Lower leg skin (tissue), 3 donors: ENCODE results near the gene GRIK4.

Source experiments
- POLR2A ChIP-seq, 2 donors: fragments of 450-650 bp; IDR thresholded peaks; one replicate each; pipeline ENCODE4 v1.6.1; 2016 to 2017; ENCODE audit warnings: antibody characterized with exemption in 2 of 2, mild to moderate bottlenecking in 1 of 2, moderate library complexity in 1 of 2
- TF ChIP-seq, protein P1 (sequence below), 3 donors: fragments of 450-650 bp; IDR thresholded peaks; one replicate each; pipeline ENCODE4 v1.5.1; 2016; ENCODE audit warnings: antibody characterized with exemption in 3 of 3, mild to moderate bottlenecking in 3 of 3, moderate library complexity in 2 of 3

- TF ChIP-seq, protein P1, sequence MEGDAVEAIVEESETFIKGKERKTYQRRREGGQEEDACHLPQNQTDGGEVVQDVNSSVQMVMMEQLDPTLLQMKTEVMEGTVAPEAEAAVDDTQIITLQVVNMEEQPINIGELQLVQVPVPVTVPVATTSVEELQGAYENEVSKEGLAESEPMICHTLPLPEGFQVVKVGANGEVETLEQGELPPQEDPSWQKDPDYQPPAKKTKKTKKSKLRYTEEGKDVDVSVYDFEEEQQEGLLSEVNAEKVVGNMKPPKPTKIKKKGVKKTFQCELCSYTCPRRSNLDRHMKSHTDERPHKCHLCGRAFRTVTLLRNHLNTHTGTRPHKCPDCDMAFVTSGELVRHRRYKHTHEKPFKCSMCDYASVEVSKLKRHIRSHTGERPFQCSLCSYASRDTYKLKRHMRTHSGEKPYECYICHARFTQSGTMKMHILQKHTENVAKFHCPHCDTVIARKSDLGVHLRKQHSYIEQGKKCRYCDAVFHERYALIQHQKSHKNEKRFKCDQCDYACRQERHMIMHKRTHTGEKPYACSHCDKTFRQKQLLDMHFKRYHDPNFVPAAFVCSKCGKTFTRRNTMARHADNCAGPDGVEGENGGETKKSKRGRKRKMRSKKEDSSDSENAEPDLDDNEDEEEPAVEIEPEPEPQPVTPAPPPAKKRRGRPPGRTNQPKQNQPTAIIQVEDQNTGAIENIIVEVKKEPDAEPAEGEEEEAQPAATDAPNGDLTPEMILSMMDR (IDR thresholded peaks at IDR 0.05) = no peak
- TF ChIP-seq POLR2A (IDR thresholded peaks at IDR 0.05) = no peak
Observed at GRCh38 chr11:120781486-120782120, 270.1 kb downstream of the GRIK4 start.
